Upper lobe of right lung (tissue), 1 donor: ENCODE results near the gene CAGE1. TPM values are rescaled to one million over a fixed set of nuclear protein-coding genes. Genes with fewer than 3 reads are reported as not detected.

Experiments
- ATAC-seq: fragments of 200-7000 bp; cut with Tn5 transposase; one replicate; pipeline ENCODE4 v1.9.1; 2020; ENCODE audit warnings: mild to moderate bottlenecking, moderate library complexity
- DNase-seq: peaks from one replicate; pipeline ENCODE4 v3.0.0-alpha.2; 2020
- H3K27ac ChIP-seq: fragments of 200-600 bp; one replicate; pipeline ENCODE4 v1.8.0; 2022
- H3K27me3 ChIP-seq: fragments of 200-600 bp; one replicate; pipeline ENCODE4 v1.8.0; 2022; ENCODE audit warnings: mild to moderate bottlenecking
- H3K36me3 ChIP-seq: fragments of 200-600 bp; one replicate; pipeline ENCODE4 v1.8.0; 2022
- H3K4me1 ChIP-seq: fragments of 200-600 bp; one replicate; pipeline ENCODE4 v1.8.0; 2022
- H3K4me3 ChIP-seq: fragments of 200-600 bp; one replicate; pipeline ENCODE4 v1.8.0; 2022; ENCODE audit warnings: mild to moderate bottlenecking
- H3K9me3 ChIP-seq: fragments of 200-600 bp; one replicate; pipeline ENCODE4 v1.8.0; 2022
- intact Hi-C: fragments of 100-400 bp; cut with DNase I; formaldehyde crosslinking; loops from one replicate; pipeline ENCODE4 v1.11.0; 2022
- total RNA-seq: library from RNA; stranded (reverse); fragmentation: NEBNext Ultra II Directional; extraction: Animal tissue kit (Norgen Biotek cat#: 25700); gene quantifications from one replicate; pipeline ENCODE4 v1.2.1, GENCODE V29; 2021
- TF ChIP-seq, protein P1 (sequence below): fragments of 200-600 bp; IDR thresholded peaks from one replicate; pipeline ENCODE4 v1.8.0; 2022; ENCODE audit warnings: antibody characterized with exemption
- donor health status: DM: no; HTN: yes; CAD: no; lungs with severe emphysema.

CAGE1 gene
- total RNA-seq, 1 donor from 2014 or later: not detected

DNA sequence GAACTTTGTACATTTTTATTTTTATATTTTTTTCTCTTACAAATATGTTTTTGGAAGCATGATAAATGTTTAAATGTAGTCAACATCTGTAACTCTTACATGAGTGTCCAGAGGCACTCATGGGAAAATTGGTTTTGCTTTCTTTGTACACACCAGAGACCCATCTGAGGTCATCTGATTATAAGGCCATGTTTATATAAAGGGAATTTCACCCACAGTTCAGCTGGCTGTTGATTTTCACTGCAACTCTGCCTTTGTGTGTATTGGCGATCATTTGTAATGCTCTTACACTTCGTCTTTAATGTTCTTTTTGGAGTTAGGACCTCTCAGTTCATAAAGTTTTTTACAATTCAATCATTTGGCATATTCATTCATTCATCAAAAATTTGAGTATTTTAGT, 28.1 kb upstream of the CAGE1 start:
- H3K4me1 ChIP-seq: no peaks in the 10 kb centered on the region
- TF ChIP-seq, protein P1, sequence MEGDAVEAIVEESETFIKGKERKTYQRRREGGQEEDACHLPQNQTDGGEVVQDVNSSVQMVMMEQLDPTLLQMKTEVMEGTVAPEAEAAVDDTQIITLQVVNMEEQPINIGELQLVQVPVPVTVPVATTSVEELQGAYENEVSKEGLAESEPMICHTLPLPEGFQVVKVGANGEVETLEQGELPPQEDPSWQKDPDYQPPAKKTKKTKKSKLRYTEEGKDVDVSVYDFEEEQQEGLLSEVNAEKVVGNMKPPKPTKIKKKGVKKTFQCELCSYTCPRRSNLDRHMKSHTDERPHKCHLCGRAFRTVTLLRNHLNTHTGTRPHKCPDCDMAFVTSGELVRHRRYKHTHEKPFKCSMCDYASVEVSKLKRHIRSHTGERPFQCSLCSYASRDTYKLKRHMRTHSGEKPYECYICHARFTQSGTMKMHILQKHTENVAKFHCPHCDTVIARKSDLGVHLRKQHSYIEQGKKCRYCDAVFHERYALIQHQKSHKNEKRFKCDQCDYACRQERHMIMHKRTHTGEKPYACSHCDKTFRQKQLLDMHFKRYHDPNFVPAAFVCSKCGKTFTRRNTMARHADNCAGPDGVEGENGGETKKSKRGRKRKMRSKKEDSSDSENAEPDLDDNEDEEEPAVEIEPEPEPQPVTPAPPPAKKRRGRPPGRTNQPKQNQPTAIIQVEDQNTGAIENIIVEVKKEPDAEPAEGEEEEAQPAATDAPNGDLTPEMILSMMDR: no peak
- peaks cover 59% of the 10 kb centered on the region for H3K36me3 ChIP-seq
- H3K27ac ChIP-seq: no peak overlapping the region
- DNase-seq (no peak), ATAC-seq (no peak)
- intact Hi-C loops: no loop called here
- H3K27me3 ChIP-seq: no peaks in the 10 kb centered on the region
- H3K9me3 ChIP-seq: no peaks in the 10 kb centered on the region
- no peak overlapping the region for H3K4me3 ChIP-seq

DNA sequence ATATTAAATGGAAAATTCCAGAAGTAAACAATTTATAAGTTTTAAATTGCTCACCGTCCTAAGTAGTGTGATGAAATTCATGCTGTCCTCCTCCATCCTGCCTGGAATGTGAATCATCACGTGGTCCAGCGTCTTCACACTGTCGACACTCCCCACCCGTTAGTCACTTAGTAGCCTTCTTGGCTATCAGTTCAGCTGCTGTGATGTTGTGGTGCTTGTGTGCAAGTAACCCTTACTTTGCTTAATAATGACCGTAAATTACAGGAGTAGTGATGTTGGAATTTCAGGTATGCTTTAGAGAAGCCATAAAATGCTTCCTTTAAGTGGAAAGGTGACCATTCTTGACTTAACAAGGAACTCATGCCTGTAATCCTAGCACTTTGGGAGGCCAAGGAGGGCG, 25.3 kb upstream of the CAGE1 start:
- Histone ChIP-seq H3K4me1 (no peaks in the 10 kb centered on the region), H3K36me3 (peaks cover 87% of the 10 kb centered on the region), H3K4me3 (no peak overlapping the region), H3K27me3 (no peaks in the 10 kb centered on the region), H3K27ac (no peak overlapping the region), H3K9me3 (no peaks in the 10 kb centered on the region)
- TF ChIP-seq, protein P1: no peak
- DNase-seq: no peak
- intact Hi-C loops: no loop called here
- ATAC-seq: peak; percentile 70

DNA sequence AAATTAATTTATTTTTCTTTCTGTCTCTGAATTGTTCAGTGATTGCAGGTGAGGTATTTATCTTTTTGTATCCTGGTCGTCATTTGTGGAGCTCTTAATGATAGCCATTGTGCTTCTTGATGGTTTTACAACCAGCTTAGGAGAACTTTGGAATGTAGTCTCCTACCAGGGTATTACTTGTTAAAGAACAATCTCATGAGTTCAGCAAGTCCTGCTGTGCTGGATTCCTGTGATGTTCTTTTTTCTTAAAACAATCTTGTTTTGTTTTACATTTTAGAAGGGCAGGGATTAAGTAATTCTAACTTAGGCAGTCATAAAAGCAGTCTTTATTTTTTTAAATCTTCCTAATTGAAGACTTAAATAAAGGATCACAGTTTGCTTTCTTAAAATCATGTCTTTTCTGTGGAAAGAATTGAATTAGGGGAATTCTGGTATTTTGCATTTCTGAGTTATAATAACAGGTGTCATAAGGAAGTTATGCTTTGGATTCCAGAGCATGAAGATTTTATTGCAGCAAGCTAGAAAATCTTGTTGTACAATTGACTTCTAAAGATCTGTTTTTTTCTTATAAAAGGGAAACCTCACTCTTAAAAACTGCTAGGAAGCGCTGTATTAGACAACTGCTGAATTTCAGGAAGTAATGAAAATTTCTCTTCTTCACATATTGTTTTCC, 23.7 kb upstream of the CAGE1 start:
- DNase-seq: no peak
- Histone ChIP-seq H3K4me3 (no peak overlapping the region), H3K4me1 (no peaks in the 10 kb centered on the region), H3K36me3 (peaks cover 89% of the 10 kb centered on the region), H3K9me3 (no peaks in the 10 kb centered on the region), H3K27ac (no peak overlapping the region), H3K27me3 (no peaks in the 10 kb centered on the region)
- intact Hi-C loops: no loop called here
- TF ChIP-seq, protein P1: no peak
- no peak for ATAC-seq

DNA sequence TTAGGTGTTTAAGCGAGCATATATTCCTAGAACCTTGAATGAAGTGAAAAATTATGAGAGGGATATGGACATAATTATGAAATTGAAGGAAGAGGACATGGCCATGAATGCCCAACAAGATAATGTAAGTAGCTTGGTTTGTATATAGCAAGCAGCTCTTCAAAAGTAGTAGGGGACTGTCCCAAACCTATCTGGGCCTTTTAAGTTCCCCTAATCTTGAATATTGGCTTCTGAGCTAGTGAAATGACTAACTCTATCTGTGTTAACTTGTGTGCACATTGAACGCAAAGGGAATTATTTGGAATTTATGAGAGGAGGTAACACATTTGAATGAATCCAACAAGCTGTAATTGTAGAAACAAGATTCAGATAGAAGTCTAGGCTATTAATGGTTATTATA, 21.8 kb upstream of the CAGE1 start:
- DNase-seq (no peak), ATAC-seq (no peak)
- Histone ChIP-seq H3K27ac (no peak overlapping the region), H3K4me1 (no peaks in the 10 kb centered on the region), H3K9me3 (no peaks in the 10 kb centered on the region), H3K36me3 (peaks cover 89% of the 10 kb centered on the region), H3K4me3 (no peak overlapping the region), H3K27me3 (no peaks in the 10 kb centered on the region)
- TF ChIP-seq, protein P1: no peak
- intact Hi-C loops: no loop called here

DNA sequence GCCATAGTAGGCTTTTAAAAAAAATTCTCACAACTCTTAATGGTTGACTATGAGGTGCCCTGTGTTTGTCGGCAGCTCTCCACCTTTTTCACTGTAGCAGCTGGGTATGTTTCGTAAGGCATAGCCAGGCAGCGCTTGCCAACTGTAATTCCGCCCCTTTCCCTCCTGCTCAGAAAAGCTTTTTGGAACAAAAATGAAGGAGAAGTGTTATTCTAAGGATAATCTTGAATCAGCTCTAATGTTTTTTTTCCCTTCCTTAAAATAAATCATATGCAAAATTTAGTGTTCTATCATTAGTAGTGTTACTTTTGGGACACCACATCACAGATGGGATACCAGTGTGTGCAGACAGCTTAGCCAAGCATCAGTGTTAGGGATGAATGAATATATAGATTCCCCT, 21.3 kb upstream of the CAGE1 start:
- ATAC-seq: no peak
- intact Hi-C loops: no loop called here
- DNase-seq: no peak
- Histone ChIP-seq H3K27me3 (no peaks in the 10 kb centered on the region), H3K27ac (no peak overlapping the region), H3K9me3 (no peaks in the 10 kb centered on the region), H3K36me3 (peaks cover 89% of the 10 kb centered on the region), H3K4me3 (no peak overlapping the region), H3K4me1 (no peaks in the 10 kb centered on the region)
- TF ChIP-seq, protein P1: no peak

DNA sequence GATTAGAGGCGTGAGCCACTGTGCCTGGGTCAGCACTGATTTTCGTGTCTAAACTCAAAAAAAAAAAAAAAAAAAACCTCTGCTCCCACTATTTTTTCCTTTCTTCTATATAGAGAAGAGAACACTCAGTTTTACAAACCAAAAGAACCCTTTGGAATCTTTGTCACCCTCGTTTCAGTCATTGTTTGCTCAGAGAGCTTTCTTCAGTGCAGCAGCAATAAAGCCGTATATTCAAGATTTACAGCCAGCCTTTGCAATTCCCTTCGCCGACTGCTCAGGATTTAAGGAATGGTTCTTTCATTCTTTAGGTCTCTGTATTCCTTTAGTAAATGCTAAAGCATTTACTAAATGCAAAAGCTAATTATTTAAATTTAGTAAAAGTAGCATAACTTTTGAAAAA, 20.2 kb upstream of the CAGE1 start:
- no peaks in the 10 kb centered on the region for H3K4me1 ChIP-seq
- H3K9me3 ChIP-seq: no peaks in the 10 kb centered on the region
- no peaks in the 10 kb centered on the region for H3K27me3 ChIP-seq
- no peak overlapping the region for H3K27ac ChIP-seq
- TF ChIP-seq, protein P1: no peak
- no peak for DNase-seq
- intact Hi-C loops: loop anchor here (10.0 kb wide), 1 partner anchor 195 kb away; no protein-coding TSS in a partner anchor
- ATAC-seq: no peak
- peaks cover 89% of the 10 kb centered on the region for H3K36me3 ChIP-seq
- no peak overlapping the region for H3K4me3 ChIP-seq
